Right lobe of liver (tissue), 6 donors: ENCODE data around the gene OR8B8. TPM values are rescaled to one million over a fixed set of nuclear protein-coding genes. Genes with fewer than 3 reads are reported as not detected.
"Not testable (repeated sequence)": the region's sequence is repeated elsewhere in the genome, so short reads cannot be mapped to it uniquely, and the experiment has no call there.

ENCODE experiments used
- ATAC-seq, 4 donors: fragments of 200-7000 bp; cut with Tn5 transposase; one replicate each; pipeline ENCODE4 v1.9.1; 2020; ENCODE audit warnings: mild to moderate bottlenecking in 4 of 4, moderate library complexity in 4 of 4
- DNase-seq, 3 donors: peaks; one replicate each; pipeline ENCODE4 v3.0.0-alpha.2; 2020
- H3K27ac ChIP-seq, 3 donors: fragments of 200-600 bp; one replicate each; pipeline ENCODE4 v1.8.0; 2022
- H3K27me3 ChIP-seq, 2 donors: fragments of 200-600 bp; one replicate each; pipeline ENCODE4 v1.8.0; 2022
- H3K36me3 ChIP-seq, 4 donors: fragments of 200-600 bp; sonication (generic) in 1 of 4; one replicate each; pipeline versions ENCODE4 v1.5.1 to v1.8.0; 2017 to 2022; ENCODE audit warnings: control low read depth in 1 of 4
- H3K4me1 ChIP-seq, 4 donors: fragments of 200-600 bp; sonication (generic) in 1 of 4; one replicate each; pipeline versions ENCODE4 v1.5.1 to v1.8.0; 2017 to 2022; ENCODE audit warnings: control low read depth in 1 of 4
- H3K4me3 ChIP-seq, 3 donors: fragments of 200-600 bp; one replicate each; pipeline ENCODE4 v1.8.0; 2022
- H3K9me3 ChIP-seq, 4 donors: fragments of 200-600 bp; sonication (generic) in 1 of 4; one replicate each; pipeline versions ENCODE4 v1.5.1 to v1.8.0; 2017 to 2022; ENCODE audit warnings: control low read depth in 1 of 4
- CTCF ChIP-seq, 4 donors: fragments of 200-600 bp in 3 of 4; fragments of 450-650 bp in 1 of 4; IDR thresholded peaks; one replicate each; pipeline versions ENCODE4 v1.5.1 to v1.8.0; 2016 to 2022; ENCODE audit warnings: antibody characterized with exemption in 4 of 4, mild to moderate bottlenecking in 2 of 4
- POLR2A ChIP-seq: fragments of 450-650 bp; IDR thresholded peaks from one replicate; pipeline ENCODE4 v1.6.1; 2017; ENCODE audit warnings: antibody characterized with exemption, mild to moderate bottlenecking
- WGBS: methylation state at CpG from one replicate; pipeline ENCODE4 v1.1.6; 2018; ENCODE audit warnings: low coverage, low lambda C conversion rate; ENCODE audit not compliant: insufficient coverage; ENCODE audit errors: missing lambda C conversion rate; 5-methylcytosine and 5-hydroxymethylcytosine counted together
- intact Hi-C, 2 donors: fragments of 100-400 bp; cut with DNase I; formaldehyde crosslinking; loops; one replicate each; pipeline versions ENCODE4 v1.11.2 to v1.14.1; 2022
- total RNA-seq, 6 experiments: library from RNA; depleted of rRNA in 2 of 6; stranded (reverse); fragments of >200 nt in 2 of 6; fragmentation: NEBNext Ultra II Directional in 3 of 6; extraction: Animal tissue kit (Norgen Biotek cat#: 25700) in 3 of 6; gene quantifications; one replicate each; pipeline versions ENCODE4 v1.1.0 to v1.2.4, GENCODE V29; 2016 to 2023
- donor health status: DM: no; HTN: yes; CAD: no.
- donor health status: DM: no; HTN: no; CAD: no.
- donor health status: DM: no; HTN: no; CAD: no.
- donor health status: DM: no; HTN: yes; CAD: no.
- donor health status: DM: no; HTN: yes; CAD: no.

Gene OR8B8
- total RNA-seq, 6 experiments from 2014 or later = not detected

DNA sequence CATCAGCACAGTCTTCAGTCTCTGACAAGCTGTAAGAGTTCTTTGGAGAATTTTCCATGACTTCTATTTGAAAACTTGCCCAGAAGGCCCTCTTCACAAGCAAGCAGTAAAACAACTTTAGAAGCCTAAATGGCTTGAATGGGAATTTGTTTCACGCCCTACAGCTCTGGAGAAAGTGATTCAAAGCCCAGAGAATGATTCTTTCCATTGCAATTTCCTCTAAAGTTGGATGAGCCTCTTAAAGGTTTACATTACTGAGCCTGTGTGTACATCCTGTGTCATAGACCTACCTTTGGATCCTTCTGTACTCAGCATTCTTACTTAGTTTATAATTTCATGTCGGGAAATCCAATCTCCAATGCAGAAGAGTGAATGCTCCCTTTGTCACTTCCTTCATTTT, 39.9 kb downstream of the OR8B8 start:
- no peak overlapping the region for H3K4me3 ChIP-seq
- no peaks in the 10 kb centered on the region for H3K4me1 ChIP-seq
- intact Hi-C loops = no loop called here
- WGBS = 61% methylated on average over 2 of the region's 2 CpGs
- H3K27ac ChIP-seq = no peak overlapping the region
- H3K9me3 ChIP-seq = no peaks in the 10 kb centered on the region
- DNase-seq (no peak), ATAC-seq (no peak)
- H3K27me3 ChIP-seq = no peaks in the 10 kb centered on the region
- TF ChIP-seq POLR2A (no peak), CTCF (IDR thresholded peaks at IDR 0.05) (no peak)
- H3K36me3 ChIP-seq = no peaks in the 10 kb centered on the region

DNA sequence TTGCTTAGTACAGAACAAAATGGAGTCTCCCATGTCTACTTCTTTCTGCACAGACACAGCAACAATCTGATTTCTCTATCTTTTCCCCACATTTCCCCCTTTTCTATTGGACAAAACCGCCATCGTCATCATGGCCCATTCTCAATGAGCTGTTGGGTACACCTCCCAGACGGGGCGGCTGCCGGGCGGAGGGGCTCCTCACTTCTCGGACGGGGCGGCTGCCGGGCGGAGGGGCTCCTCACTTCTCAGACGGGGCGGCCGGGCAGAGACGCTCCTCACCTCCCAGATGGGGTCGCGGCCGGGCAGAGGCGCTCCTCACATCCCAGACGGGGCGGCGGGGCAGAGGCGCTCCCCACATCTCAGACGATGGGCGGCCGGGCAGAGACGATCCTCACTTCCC, 42.3 kb downstream of the OR8B8 start:
- WGBS = 81% methylated on average over 5 of the region's 27 CpGs
- H3K4me3 ChIP-seq, ATAC-seq, H3K9me3 ChIP-seq, H3K4me1 ChIP-seq, intact Hi-C loops, H3K27me3 ChIP-seq, H3K27ac ChIP-seq, DNase-seq, H3K36me3 ChIP-seq: not testable (repeated sequence)

GRCh38 chr11:124402326-124402922, 43.1 kb downstream of the OR8B8 start:
- 29% methylated on average over 8 of the region's 8 CpGs for WGBS
- intact Hi-C loops = no loop called here
- Histone ChIP-seq H3K4me3 (no peak overlapping the region), H3K27me3 (no peaks in the 10 kb centered on the region), H3K27ac (no peak overlapping the region), H3K36me3 (no peaks in the 10 kb centered on the region), H3K9me3 (no peaks in the 10 kb centered on the region), H3K4me1 (no peaks in the 10 kb centered on the region)
- ATAC-seq (peak; percentile 74 to 91 (median 80)), DNase-seq (peak in 2 of 3 donors; percentile 51 to 68)
- peak; percentile 37 to 79 (median 74) for TF ChIP-seq CTCF (IDR thresholded peaks at IDR 0.05)
- TF ChIP-seq POLR2A = no peak

DNA sequence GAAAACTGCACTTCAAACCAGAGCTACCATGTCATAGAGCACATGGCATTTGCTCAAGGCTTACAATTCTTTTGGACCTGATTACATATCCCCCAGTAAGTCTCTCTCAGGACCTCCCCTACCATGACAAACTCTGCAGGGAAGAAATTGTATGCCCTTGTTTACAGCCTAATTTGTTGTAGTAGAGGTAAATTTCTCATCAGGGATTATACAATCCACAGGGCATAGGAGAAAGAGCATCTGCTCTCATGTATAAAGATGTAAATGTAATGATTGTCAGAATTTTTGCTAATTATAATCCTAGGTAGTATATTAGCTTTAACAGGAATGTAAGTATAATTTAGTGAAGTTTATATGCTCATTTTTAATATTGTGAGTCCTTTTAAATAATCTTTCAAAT, 46.6 kb downstream of the OR8B8 start, which contains the start of gene OR8B3:
OR8B3 (minus strand) TSS at position 101 of the 400 bp plus-strand sequence. CDS start 1,673 bp downstream, outside the sequence.
- H3K36me3 ChIP-seq = no peaks in the 10 kb centered on the region
- TF ChIP-seq POLR2A (no peak), CTCF (IDR thresholded peaks at IDR 0.05) (no peak)
- no peaks in the 10 kb centered on the region for H3K9me3 ChIP-seq
- intact Hi-C loops = no loop called here
- no peaks in the 10 kb centered on the region for H3K27me3 ChIP-seq
- H3K27ac ChIP-seq = no peak within 1 kb of the TSS
- ATAC-seq = no peak
- no peak for DNase-seq
- H3K4me1 ChIP-seq = no peaks in the 10 kb centered on the region
- H3K4me3 ChIP-seq = no peak within 1 kb of the TSS

DNA sequence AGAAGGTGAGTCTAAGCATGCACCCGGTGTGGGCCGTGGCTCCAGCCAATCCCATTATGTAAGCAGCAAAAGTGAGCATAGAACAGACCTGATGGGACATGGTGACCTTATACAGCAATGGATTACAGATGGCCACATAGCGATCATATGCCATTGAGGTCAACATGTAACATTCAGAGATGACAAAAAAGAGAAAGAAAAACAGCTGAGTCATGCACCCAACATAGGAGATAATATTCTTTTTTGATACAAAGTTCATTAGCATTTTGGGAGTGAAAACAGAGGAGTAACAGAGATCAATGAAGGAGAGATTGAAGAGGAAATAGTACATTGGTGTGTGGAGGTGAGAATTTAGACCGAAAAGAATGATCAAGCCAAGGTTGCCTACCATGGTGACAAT, 48.6 kb downstream of the OR8B8 start:
- DNase-seq, H3K9me3 ChIP-seq, H3K4me3 ChIP-seq, H3K36me3 ChIP-seq, H3K27me3 ChIP-seq, ATAC-seq, H3K4me1 ChIP-seq, intact Hi-C loops, H3K27ac ChIP-seq: not testable (repeated sequence)
- WGBS = 69% methylated on average over 2 of the region's 4 CpGs

DNA sequence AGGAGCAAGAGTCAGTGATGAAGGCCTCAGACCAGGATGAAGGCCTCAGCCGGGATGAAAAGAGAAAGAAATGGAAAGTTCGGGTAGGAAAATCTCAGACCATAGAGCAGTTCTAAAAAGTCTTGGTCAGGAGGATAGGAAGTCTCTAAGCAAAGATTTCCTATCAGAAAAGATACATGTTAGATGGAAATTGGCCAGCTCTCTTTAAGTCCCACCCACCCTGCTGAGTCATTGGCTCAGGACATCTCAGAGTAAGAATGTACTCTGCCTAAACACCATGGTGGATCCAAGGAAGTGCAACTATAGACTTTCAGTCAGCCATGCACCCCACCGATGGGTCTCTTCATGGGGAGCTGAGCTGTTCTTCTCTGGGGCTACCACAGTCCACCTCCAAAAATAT, 51.1 kb downstream of the OR8B8 start:
- no peak for ATAC-seq
- no peaks in the 10 kb centered on the region for H3K9me3 ChIP-seq
- no peaks in the 10 kb centered on the region for H3K4me1 ChIP-seq
- intact Hi-C loops = no loop called here
- 58% methylated on average over 2 of the region's 3 CpGs for WGBS
- H3K36me3 ChIP-seq = no peaks in the 10 kb centered on the region
- no peaks in the 10 kb centered on the region for H3K27me3 ChIP-seq
- no peak for TF ChIP-seq POLR2A
- TF ChIP-seq CTCF (IDR thresholded peaks at IDR 0.05) = no peak
- H3K27ac ChIP-seq = no peak overlapping the region
- DNase-seq = no peak
- no peak overlapping the region for H3K4me3 ChIP-seq
